ENCODE measurements around the gene ZNHIT2. TPM values are rescaled to one million over a fixed set of nuclear protein-coding genes. Genes with fewer than 3 reads are reported as not detected.
A peak's percentile ranks its signal among the peaks of the same experiment; 100 is the strongest.

ZNHIT2 gene
- total and polyA plus RNA-seq, 2 of the 13 experiments (the other 11 are each of a cell fraction or from before 2014, with no cell fraction given), result 1.1 to 6.5 TPM

DNA sequence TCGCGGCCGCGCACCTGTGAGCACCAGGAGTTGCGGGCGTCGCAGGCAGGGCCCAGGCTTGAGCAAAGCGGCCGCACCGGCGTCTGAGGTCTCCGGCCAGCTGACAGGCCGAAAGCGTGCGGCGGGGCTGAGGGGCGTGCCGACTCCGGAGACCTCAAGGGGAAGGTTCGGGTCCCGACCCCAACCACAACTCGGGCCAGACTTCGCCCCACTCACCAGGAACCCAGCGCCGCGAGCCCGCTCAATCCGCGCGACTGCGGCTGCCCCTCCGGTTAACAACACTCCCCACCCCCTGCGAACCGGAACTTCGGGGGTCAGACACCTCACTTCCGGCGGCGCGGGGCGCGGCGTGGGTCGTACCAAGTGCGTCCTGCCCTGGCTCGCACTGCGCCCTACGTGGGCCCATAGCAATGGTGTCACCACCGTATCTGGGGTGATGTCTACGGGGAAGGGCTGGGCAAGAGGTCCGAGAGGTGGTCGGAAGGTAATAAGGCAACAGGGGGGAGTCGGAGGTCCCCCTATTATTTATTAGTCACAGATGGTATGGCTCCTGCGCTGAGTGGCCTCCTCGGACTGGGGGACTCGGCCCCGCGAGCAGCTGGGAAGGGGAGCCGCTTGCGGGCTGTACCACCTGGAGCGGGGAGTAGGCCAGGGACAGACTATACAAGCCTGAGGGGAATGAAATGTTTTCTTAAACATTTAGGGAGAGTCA is 16.9 kb upstream of the ZNHIT2 start, which contains the start of gene SYVN1 (continued):
- no peak for TF ChIP-seq MAFK (conservative IDR thresholded peaks at IDR 0.05 in 1 of 2, IDR thresholded peaks at IDR 0.05 in 1 of 2; ENCODE audit: low read length in 2 of 2)
- TF ChIP-seq ZNF619 (CRISPR knock-in tag; IDR thresholded peaks at IDR 0.05), result peak; percentile 35; the same call in 1 of the 2 replicates
- no peak for TF ChIP-seq SCMH1 (CRISPR knock-in tag; IDR thresholded peaks at IDR 0.05; ENCODE audit: borderline replicate concordance)
- TF ChIP-seq, protein P1, sequence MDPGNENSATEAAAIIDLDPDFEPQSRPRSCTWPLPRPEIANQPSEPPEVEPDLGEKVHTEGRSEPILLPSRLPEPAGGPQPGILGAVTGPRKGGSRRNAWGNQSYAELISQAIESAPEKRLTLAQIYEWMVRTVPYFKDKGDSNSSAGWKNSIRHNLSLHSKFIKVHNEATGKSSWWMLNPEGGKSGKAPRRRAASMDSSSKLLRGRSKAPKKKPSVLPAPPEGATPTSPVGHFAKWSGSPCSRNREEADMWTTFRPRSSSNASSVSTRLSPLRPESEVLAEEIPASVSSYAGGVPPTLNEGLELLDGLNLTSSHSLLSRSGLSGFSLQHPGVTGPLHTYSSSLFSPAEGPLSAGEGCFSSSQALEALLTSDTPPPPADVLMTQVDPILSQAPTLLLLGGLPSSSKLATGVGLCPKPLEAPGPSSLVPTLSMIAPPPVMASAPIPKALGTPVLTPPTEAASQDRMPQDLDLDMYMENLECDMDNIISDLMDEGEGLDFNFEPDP (CRISPR knock-in tag; conservative IDR thresholded peaks at IDR 0.05), result no peak
- TF ChIP-seq ZNF20 (CRISPR knock-in tag; IDR thresholded peaks at IDR 0.05), result no peak
- TF ChIP-seq ZMYM2 (CRISPR knock-in tag; IDR thresholded peaks at IDR 0.05), result no peak
- TF ChIP-seq RFX5 (IDR thresholded peaks at IDR 0.05; ENCODE audit: low read depth, low read length), result peak; percentile 35; the same call in 1 of the 2 replicates
- no peak for TF ChIP-seq JUN (CRISPR knock-in tag; IDR thresholded peaks at IDR 0.05)
- TF ChIP-seq GATAD2A (CRISPR knock-in tag; IDR thresholded peaks at IDR 0.05), result peak; percentile 50
- TF ChIP-seq ZNF816 (CRISPR knock-in tag; IDR thresholded peaks at IDR 0.05; ENCODE audit: borderline replicate concordance), result peak; percentile 22; the same call in 1 of the 2 replicates
- peak; percentile 86; the same call in 1 of the 2 replicates for TF ChIP-seq ZNF772 (CRISPR knock-in tag; IDR thresholded peaks at IDR 0.05)
- no peak for TF ChIP-seq ZBTB8A (CRISPR knock-in tag; IDR thresholded peaks at IDR 0.05; ENCODE audit: borderline replicate concordance, low read depth)
- TF ChIP-seq, protein P2, sequence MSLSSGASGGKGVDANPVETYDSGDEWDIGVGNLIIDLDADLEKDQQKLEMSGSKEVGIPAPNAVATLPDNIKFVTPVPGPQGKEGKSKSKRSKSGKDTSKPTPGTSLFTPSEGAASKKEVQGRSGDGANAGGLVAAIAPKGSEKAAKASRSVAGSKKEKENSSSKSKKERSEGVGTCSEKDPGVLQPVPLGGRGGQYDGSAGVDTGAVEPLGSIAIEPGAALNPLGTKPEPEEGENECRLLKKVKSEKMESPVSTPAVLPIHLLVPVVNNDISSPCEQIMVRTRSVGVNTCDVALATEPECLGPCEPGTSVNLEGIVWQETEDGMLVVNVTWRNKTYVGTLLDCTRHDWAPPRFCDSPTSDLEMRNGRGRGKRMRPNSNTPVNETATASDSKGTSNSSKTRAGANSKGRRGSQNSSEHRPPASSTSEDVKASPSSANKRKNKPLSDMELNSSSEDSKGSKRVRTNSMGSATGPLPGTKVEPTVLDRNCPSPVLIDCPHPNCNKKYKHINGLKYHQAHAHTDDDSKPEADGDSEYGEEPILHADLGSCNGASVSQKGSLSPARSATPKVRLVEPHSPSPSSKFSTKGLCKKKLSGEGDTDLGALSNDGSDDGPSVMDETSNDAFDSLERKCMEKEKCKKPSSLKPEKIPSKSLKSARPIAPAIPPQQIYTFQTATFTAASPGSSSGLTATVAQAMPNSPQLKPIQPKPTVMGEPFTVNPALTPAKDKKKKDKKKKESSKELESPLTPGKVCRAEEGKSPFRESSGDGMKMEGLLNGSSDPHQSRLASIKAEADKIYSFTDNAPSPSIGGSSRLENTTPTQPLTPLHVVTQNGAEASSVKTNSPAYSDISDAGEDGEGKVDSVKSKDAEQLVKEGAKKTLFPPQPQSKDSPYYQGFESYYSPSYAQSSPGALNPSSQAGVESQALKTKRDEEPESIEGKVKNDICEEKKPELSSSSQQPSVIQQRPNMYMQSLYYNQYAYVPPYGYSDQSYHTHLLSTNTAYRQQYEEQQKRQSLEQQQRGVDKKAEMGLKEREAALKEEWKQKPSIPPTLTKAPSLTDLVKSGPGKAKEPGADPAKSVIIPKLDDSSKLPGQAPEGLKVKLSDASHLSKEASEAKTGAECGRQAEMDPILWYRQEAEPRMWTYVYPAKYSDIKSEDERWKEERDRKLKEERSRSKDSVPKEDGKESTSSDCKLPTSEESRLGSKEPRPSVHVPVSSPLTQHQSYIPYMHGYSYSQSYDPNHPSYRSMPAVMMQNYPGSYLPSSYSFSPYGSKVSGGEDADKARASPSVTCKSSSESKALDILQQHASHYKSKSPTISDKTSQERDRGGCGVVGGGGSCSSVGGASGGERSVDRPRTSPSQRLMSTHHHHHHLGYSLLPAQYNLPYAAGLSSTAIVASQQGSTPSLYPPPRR (CRISPR knock-in tag; IDR thresholded peaks at IDR 0.05; ENCODE audit: borderline replicate concordance), result peak; percentile 45
- no peak for TF ChIP-seq ZNF260 (CRISPR knock-in tag; IDR thresholded peaks at IDR 0.05; ENCODE audit: borderline replicate concordance, low read depth)
- TF ChIP-seq REXO4 (CRISPR knock-in tag; IDR thresholded peaks at IDR 0.05; ENCODE audit: borderline replicate concordance), result no peak
- peak; percentile 49; the same call in 1 of the 2 replicates for TF ChIP-seq ESRRA (CRISPR knock-in tag; IDR thresholded peaks at IDR 0.05; ENCODE audit: low read depth)
- TF ChIP-seq FOXC1 (CRISPR knock-in tag; IDR thresholded peaks at IDR 0.05; ENCODE audit: borderline replicate concordance), result no peak
- TF ChIP-seq KAT2B (IDR thresholded peaks at IDR 0.05; ENCODE audit: borderline replicate concordance, low read depth, low read length), result no peak
- TF ChIP-seq NFE2L1 (CRISPR knock-in tag; IDR thresholded peaks at IDR 0.05; ENCODE audit: borderline replicate concordance), result peak; percentile 31; the same call in 1 of the 2 replicates
- TF ChIP-seq SRF (IDR thresholded peaks at IDR 0.05; ENCODE audit: low read depth, low read length), result no peak
- TF ChIP-seq HMG20A (CRISPR knock-in tag; IDR thresholded peaks at IDR 0.05; ENCODE audit: borderline replicate concordance), result no peak
- TF ChIP-seq ZNF207 (IDR thresholded peaks at IDR 0.05; ENCODE audit: borderline replicate concordance), result no peak
- TF ChIP-seq ZNF703 (CRISPR knock-in tag; IDR thresholded peaks at IDR 0.05; ENCODE audit: borderline replicate concordance), result no peak
- no peak for TF ChIP-seq FOSL1 (CRISPR knock-in tag; IDR thresholded peaks at IDR 0.05; ENCODE audit: borderline replicate concordance)
- TF ChIP-seq SOX6 (IDR thresholded peaks at IDR 0.05), result no peak
- TF ChIP-seq SOX6 (CRISPR knock-in tag; IDR thresholded peaks at IDR 0.05), result no peak
